Glomerular endothelial cell (primary cell): ENCODE data around the gene ARHGAP10. TPM values are rescaled to one million over a fixed set of nuclear protein-coding genes. Genes with fewer than 3 reads are reported as not detected.

ENCODE experiments used
- DNase-seq: peaks from one replicate; pipeline ENCODE4 v3.0.0-alpha.2; 2011; ENCODE audit warnings: low read depth, low spot score; ENCODE audit errors: extremely low read depth
- total RNA-seq: library from RNA; depleted of rRNA; stranded (reverse); fragments of >200 nt; gene quantifications from 2 replicates; pipeline ENCODE4 v1.2.3, GENCODE V29; 2015

The ARHGAP10 gene
- total RNA-seq, 1 donor from 2014 or later = 16.7 TPM

- DNase-seq = no peak
Measured at GRCh38 chr4:147943159-147943638, 211.3 kb downstream of the ARHGAP10 start.

DNA sequence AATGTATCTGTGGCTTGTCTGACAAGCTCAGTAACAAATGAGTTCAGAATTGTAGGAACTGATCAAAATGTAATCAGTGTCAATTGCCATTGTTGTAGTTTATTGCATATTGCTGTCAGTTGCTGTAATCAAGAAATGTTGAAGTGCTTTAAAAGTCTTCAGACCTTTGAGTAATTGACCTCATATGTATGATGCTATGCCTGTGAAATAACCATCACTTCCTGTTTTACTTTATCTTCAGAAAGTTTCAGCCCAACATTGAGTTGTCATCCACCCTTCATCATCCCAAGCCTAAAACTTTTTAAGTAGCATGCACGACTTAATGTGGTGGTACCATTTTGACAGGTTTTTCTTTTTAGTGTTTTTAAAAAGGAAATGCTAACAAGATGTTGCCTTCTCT lies 212.4 kb downstream of the ARHGAP10 start:
- no peak for DNase-seq

DNA sequence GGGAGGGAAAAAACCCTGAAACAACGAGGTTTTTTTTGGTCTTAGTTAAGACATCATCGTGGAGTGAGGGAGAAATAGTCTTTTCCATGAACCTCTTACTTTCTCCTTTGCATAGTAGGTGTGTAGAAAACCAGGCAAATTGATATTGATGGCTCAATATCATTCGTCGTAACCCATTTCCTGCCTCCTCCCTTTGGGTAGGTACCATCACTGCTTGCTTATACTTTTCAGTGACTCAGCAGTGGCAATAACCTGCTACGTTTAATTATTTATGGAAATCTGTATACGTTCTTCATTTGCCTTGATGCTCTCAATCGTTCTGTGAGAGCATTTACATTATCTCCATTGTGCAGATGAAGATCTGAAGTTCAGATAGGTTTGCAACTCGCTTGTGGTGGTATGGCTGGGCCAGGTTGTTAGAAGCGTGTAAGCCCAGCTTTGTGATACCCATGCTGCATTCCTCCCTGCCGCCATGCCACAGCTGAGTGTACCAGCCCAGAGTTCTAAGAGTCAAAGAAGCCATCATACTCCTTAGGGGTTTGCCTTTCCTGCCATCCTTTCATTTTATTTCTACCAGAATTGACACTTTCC lies 212.9 kb downstream of the ARHGAP10 start:
- no peak for DNase-seq

GRCh38 chr4:147948336-147948735 lies 216.4 kb downstream of the ARHGAP10 start:
- DNase-seq = no peak

DNA sequence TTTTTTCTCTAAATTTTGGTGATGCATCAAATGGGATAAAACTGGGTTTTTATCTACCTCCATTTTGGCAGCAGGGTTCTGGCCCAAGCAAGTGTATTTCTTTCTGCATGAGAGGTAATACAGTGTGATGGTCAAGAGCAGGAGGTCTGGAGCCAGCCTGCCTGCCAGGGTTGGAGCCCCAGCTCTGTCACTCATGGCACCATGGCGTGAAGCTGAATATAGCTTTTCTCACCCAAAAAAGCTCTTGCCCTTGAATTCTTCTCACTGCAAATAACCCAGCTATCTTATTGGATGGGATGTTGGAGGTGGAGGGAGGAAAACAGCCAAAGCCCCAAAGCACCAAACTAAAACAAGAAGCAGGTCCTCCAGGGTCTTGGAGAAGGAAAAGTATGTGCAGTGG lies 218.4 kb downstream of the ARHGAP10 start:
- no peak for DNase-seq

GRCh38 chr4:147950841-147951240 lies 219.0 kb downstream of the ARHGAP10 start:
- no peak for DNase-seq

GRCh38 chr4:147954850-147955249 lies 223.0 kb downstream of the ARHGAP10 start:
- no peak for DNase-seq

DNA sequence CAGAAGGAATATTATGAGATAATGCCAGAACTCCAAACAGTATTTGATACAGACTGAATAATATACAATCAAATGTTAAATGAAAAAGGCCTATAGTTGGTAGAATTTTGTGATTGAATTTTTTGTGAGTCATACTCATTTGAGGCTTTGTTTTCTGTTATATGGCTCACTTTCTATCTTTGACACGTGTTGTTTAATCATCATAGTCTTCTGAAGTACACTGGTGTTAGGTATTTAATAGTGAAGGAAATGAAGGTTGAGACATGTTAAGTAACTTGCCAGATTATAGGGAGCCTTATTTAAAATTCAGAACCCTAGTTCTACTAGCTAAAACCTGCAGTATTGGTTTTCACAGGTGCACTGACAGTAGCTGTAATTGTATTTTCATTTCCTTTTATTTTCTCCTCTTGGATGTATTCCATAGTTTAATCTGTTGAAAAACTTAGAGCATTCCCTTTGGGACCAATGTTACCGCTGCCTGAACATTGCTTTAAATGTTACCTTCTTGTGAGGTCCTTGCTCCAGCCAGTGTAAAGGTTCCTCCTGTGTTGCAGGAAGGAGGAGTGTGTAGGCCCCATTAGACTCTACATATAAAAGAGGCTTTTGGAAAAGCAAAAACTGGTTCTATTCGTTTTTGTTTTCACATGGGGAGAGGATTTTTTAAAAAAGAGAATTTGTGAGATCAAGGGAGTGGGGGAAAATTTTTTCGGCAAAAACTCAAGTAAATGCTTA lies 224.1 kb downstream of the ARHGAP10 start:
- no peak for DNase-seq

GRCh38 chr4:147957446-147957845 lies 225.6 kb downstream of the ARHGAP10 start:
- DNase-seq = no peak

DNA sequence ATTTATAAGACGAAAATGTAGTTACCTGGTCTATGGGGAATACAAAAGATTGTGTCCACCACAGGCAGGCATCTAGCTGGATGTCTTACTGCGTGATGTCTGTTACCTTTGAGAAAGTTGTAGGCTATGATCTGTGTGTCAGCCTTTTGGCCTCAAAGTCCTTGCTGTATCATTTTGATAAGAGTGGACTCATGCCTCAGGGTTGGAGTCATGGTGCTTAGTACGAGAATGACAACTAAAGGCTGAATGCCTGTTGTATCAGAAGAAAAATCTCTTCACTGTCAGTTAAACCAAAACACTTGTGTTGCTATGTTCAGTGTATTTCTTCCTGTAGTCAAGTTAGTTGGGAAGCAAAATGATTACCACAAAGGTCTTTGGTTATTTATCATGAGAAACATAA lies 226.2 kb downstream of the ARHGAP10 start:
- DNase-seq = no peak

DNA sequence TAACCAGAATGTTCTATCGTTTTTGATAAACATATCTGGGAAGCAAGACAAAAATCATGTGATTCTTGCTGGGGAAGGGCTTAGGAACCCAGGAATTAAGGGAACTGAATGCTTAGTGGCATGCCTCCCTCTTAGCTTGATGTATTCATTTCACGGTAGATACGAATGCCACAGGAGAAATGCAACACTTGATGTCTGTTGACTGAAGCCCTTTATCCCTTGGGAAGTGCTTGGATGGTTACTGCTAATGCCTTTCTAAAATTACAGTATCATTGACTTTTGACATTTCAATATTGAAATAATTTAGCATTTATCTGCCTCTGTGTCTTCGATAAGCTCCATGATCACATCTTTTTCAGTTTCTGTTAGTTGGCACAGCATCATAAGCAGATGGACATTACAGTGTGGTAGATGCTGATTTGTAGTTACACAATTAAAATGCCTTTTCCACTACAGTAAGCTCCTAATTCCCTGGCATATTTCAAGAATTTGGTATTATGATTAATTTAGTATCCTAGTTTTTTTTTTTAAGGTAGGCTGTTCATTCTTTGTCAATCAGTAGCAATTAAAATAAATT lies 226.7 kb downstream of the ARHGAP10 start:
- DNase-seq = no peak

DNA sequence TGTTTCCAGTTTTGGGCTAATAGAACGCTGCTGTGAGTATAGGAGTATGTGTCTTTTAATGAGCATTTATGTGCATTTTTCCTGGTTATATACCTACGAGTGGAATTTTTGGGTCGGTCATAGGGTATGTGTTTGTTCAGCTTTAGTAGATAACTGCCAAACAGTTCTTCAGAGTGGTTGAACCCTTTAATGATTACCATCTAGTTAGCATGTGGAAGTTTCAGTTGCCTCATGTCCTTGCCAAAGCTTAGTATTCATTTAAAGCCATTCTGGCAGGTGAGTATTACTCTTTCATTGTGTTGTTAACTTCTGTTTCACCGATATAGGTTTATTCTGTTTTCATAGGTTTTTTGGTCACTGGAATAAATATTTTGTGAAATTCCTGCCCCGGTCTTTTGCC lies 229.1 kb downstream of the ARHGAP10 start:
- DNase-seq = no peak

DNA sequence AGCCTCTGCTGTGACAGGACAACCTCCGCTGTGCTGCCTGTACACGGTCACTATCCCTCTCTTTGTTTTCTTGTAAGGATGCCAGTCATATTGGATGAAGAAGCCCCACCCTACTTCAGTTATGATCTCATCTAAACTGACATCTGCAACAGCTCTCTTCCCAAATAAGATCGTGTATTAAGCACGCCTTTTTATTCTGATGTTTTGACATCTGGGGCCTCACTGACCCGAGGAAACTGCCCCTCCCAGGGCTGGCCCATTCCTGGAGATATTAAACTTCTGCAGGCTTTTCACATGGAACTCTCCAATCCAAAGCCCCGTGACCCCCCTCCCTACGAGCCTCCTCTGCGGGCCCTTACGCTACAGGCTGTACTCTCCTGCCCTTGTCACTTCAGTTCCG lies 232.0 kb downstream of the ARHGAP10 start:
- DNase-seq = no peak

DNA sequence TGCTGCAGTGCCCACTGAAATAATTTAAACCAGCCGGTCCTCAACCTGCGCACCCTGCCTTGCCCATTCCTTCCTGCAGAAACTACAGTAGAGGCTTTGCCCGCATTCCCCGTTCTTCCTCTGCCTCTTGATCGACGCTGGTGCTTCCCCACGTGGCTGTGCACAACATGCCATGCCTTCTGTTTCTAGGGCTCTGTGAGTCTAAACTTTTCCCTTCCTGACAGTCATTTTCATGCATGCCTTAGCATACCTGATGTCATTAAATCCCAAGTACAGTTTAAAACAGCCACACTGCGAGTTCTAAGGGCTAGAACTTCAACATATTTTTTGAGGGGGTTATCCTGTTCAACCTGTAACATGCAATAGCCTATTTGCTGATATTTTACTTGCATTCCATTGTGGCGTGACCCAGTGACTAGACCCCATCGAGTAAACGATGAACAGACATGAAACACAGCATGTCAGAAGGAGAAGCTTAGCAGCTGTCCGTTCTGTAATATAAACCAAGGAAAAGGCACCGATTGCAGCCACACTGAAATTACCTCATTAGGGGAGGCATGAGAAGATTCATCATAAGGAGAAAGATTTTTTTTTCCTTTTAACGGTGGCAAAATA lies 232.5 kb downstream of the ARHGAP10 start:
- no peak for DNase-seq

DNA sequence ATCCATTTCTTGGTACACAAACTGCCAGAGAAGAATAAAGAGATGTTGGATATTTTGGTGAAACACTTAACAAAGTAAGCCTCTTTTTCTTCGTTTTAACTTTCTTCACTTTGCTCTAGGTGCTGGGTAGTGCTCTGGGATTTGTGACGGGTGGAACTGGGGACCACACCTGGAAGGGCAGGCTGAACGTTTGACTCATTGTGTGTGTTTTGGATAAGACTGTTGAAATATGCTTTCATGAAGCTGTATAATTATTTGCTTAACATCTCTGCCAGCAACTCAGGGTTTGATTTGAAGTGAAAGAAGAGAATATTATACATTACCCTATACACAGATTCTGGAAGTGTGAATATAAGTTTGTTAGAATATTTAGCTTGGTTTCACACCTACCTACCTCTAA lies 233.2 kb downstream of the ARHGAP10 start:
- DNase-seq = no peak

DNA sequence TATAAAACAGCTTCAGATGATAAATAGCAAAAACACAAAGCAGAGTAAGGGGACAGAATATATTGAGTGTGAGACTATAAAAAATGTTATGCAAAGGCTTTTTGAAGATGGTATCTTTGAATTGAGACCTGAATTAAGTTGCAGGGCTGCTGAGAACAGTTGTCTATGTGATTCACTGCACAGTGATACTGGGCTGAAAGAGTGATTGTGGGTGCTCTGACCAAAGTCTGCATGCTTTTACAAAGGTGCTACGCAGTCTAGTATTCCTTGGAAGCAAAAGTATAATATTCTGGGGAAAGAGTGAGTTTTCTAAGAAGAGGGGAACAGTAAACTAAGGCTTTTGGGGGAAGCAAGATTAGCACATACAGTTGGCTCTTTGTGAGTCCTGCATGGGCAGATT lies 234.0 kb downstream of the ARHGAP10 start:
- no peak for DNase-seq

DNA sequence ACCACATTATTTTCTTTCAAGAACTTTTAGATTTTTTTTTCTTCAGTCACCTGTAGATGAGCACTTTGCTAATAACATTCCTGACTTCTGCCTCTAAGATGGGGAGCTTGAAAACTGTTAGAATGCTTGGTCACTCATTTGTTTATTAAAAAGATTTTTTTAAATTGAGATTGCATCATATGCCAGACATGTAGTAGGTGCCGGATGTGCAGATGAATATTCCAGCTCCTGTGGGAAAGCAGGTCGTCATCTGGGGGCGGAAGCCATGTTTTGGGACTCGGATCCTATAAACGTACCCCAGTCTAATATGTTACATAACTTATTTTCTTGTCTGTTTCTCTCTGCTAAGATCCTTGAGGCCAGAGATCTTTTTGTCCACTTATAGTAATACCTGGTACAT lies 236.8 kb downstream of the ARHGAP10 start:
- DNase-seq = no peak

GRCh38 chr4:147969573-147970385 lies 237.9 kb downstream of the ARHGAP10 start:
- DNase-seq = no peak

DNA sequence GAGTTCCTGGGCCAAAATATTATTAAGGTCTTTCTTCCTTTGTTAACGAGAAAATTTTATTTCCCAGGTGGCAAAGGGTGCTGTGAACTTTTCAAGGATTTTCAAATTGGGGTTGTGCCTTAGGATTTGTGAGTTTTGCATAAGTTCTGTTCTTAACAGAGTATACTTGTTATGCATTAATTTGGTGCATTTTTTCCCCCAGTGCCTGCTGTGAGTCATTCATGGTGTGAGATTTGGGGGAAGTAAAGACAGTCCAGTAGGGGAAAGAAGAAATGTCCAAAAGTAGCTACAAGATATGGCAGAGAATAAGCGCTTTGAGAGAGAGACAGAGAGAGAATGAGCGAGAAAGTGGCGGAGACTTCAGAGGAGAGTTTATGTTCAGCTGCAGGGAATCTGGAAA lies 239.2 kb downstream of the ARHGAP10 start:
- DNase-seq = no peak

DNA sequence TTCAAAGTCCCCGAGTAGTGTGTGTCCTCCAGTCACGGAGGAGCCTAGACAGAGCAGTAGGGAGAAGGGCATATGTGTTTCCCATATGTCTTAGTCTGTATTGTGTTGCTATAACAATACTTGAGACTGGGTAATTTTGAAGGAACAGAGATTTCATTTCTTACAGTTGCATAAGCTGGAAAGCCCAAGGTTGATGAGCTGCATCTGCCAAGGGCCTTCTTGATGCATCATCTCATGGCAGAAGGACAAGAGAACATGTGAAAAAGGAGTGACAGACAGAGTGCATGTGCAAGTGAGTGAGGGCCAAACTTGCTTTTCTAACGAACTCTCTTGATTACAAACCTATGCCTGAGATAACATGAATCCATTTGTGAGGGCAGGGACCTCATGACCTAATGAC lies 243.4 kb downstream of the ARHGAP10 start:
- DNase-seq = no peak
